Kidney (tissue), 14 donors: ENCODE data around the gene TMEM17. TPM values are rescaled to one million over a fixed set of nuclear protein-coding genes. Genes with fewer than 3 reads are reported as not detected.

Experiments
- DNase-seq, 5 donors: peaks; one replicate each; pipeline ENCODE4 v3.0.0-alpha.2; 2013 to 2020
- FAIRE-seq: peaks from 2 replicates; lab custom pipeline; 2012; peaks lifted over from hg19 to GRCh38; lab: Jason Lieb, UNC
- H3K27ac ChIP-seq, 2 donors: one replicate each; pipeline ENCODE4 v1.7.0; 2013; ENCODE audit warnings: low read depth in 2 of 2, low read length in 2 of 2, inconsistent platforms in 1 of 2
- H3K27me3 ChIP-seq: one replicate; pipeline ENCODE4 v1.7.1; 2013; ENCODE audit warnings: low read length, inconsistent platforms; ENCODE audit not compliant: control insufficient read depth, insufficient read depth
- H3K36me3 ChIP-seq, 3 donors: one replicate each; pipeline versions ENCODE4 v1.7.0 to v1.7.1; 2013; ENCODE audit warnings: low read length in 3 of 3, control low read depth in 1 of 3, inconsistent platforms in 1 of 3; ENCODE audit not compliant: insufficient read depth in 3 of 3, control insufficient read depth in 2 of 3
- H3K4me1 ChIP-seq, 3 donors: one replicate each; pipeline versions ENCODE4 v1.7.0 to v1.7.1; 2013; ENCODE audit warnings: low read length in 3 of 3, inconsistent platforms in 1 of 3, low read depth in 1 of 3; ENCODE audit not compliant: control insufficient read depth in 2 of 3, insufficient read depth in 2 of 3
- H3K4me3 ChIP-seq, 3 donors: one replicate each; pipeline versions ENCODE4 v1.7.0 to v1.8.1; 2013; ENCODE audit warnings: low read length in 3 of 3, control low read depth in 1 of 3, inconsistent platforms in 1 of 3
- H3K9ac ChIP-seq, 3 donors: one replicate each; pipeline versions ENCODE4 v1.7.0 to v1.7.1; 2013; ENCODE audit warnings: low read length in 3 of 3, control low read depth in 1 of 3, inconsistent platforms in 1 of 3
- H3K9me3 ChIP-seq, 3 donors: one replicate each; pipeline versions ENCODE4 v1.7.0 to v1.7.1; 2013; ENCODE audit warnings: low read length in 3 of 3, control low read depth in 1 of 3, inconsistent platforms in 1 of 3; ENCODE audit not compliant: control insufficient read depth in 2 of 3, insufficient read depth in 1 of 3
- CTCF ChIP-seq: IDR thresholded peaks from 3 replicates; pipeline ENCODE4 v1.5.1; 2012; ENCODE audit warnings: mild to moderate bottlenecking, moderate library complexity, borderline replicate concordance; ENCODE audit not compliant: insufficient read depth; ENCODE audit errors: extremely low read depth
- intact Hi-C: fragments of 100-400 bp; cut with DNase I; formaldehyde crosslinking; loops from one replicate; pipeline ENCODE4 v1.11.1; 2022
- polyA plus RNA-seq: library from polyadenylated mRNA; stranded (reverse); fragments of 350-450 nt; fragmentation: Illumina TruSeq; extraction: RNeasy Lipid Tissue Mini Kit (QIAGEN cat#74804); gene quantifications from one replicate; pipeline ENCODE4 v1.2.3, GENCODE V29; 2014; ENCODE audit warnings: low read depth, low replicate concordance; ENCODE audit not compliant: insufficient read depth
- total RNA-seq: library from RNA; stranded (reverse); fragmentation: NEBNext Ultra II Directional; extraction: Animal tissue kit (Norgen Biotek cat#: 25700); gene quantifications from one replicate; pipeline ENCODE4 v1.2.1, GENCODE V29; 2021
- donor health status: control.
- donor health status: control.
- donor health status: control.
- donor health status: control.
- donor health status: control.
- donor health status: DM: yes; HTN: yes; CAD: no.
- donor health status: Normal renal cell carcinoma (clear cell type).

The TMEM17 gene
- total and polyA plus RNA-seq, 2 donors from 2014 or later: 3.2 to 4.2 TPM

- peak overlapping the region; percentile 66 to 97 (median 94) for H3K9ac ChIP-seq
Observed at GRCh38 chr2:62506421-62506750, 391 bp upstream of the TMEM17 start.

GRCh38 chr2:62505109-62505749 lies 766 bp downstream of the TMEM17 start:
- H3K9ac ChIP-seq: peak overlapping the region in 1 of 3 donors; percentile 94
- no peaks in the 10 kb centered on the region for H3K36me3 ChIP-seq
- no peaks in the 10 kb centered on the region for H3K9me3 ChIP-seq
- peak overlapping the region; percentile 89 to 95 for H3K27ac ChIP-seq
- no peak for TF ChIP-seq CTCF
- no peak for FAIRE-seq
- intact Hi-C loops: no loop called here
- peaks cover 0 to 6% (median 0%) of the 10 kb centered on the region in 3 donors for H3K4me1 ChIP-seq
- peak overlapping the region; percentile 28 to 84 (median 28) for H3K4me3 ChIP-seq
- DNase-seq: no peak
- no peaks in the 10 kb centered on the region for H3K27me3 ChIP-seq

More at GRCh38 chr2:62506421-62506750, 391 bp upstream of the TMEM17 start:
- peak overlapping the region; percentile 81 to 90 (median 84) for H3K4me3 ChIP-seq
- peak overlapping the region; percentile 89 to 95 for H3K27ac ChIP-seq
- H3K4me1 ChIP-seq: peaks cover 0 to 6% (median 0%) of the 10 kb centered on the region in 3 donors
- intact Hi-C loops: no loop called here
- FAIRE-seq (no peak), DNase-seq (no peak)
- no peak for TF ChIP-seq CTCF
- no peaks in the 10 kb centered on the region for H3K27me3 ChIP-seq
- no peaks in the 10 kb centered on the region for H3K36me3 ChIP-seq
- H3K9me3 ChIP-seq: no peaks in the 10 kb centered on the region

- H3K4me1 ChIP-seq: peaks cover 0 to 6% (median 0%) of the 10 kb centered on the region in 3 donors
- no peak overlapping the region for H3K27ac ChIP-seq
- no peak for TF ChIP-seq CTCF
- DNase-seq: no peak
- no peaks in the 10 kb centered on the region for H3K27me3 ChIP-seq
- no peak overlapping the region for H3K9ac ChIP-seq
- H3K36me3 ChIP-seq: no peaks in the 10 kb centered on the region
- H3K4me3 ChIP-seq: no peak overlapping the region
- intact Hi-C loops: no loop called here
- no peaks in the 10 kb centered on the region for H3K9me3 ChIP-seq
- FAIRE-seq: no peak
Observed at GRCh38 chr2:62504657-62505056, 1.3 kb downstream of the TMEM17 start.
